ENCODE measurements around the gene INPP5D. TPM values are rescaled to one million over a fixed set of nuclear protein-coding genes. Genes with fewer than 3 reads are reported as not detected.

The INPP5D gene
- total RNA-seq, 1 experiment from 2014 or later, result 0.74 TPM

DNA sequence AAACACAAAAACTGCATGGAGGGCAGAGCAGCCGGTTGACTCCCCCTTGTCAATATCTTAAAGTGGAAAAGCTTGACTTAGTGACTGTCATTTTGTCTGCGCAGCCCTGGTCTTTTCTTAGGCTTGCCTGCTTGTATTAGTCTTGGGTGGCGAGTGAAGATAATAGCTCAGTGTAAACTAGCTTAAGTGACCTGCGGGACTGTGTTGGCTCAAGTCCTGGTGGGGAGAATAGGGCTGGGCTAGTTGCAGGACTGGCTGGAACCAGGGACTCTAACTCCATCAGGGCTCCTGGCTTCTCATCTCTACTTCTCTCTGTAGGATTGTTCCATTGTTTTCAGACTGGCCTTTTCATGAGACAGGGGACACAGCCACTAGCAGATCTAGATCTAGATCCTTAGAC, 183.2 kb downstream of the INPP5D start:
- H4K20me1 ChIP-seq (ENCODE audit: insufficient read depth), result no peaks in the 10 kb centered on the region
- no peaks in the 10 kb centered on the region for H3K79me2 ChIP-seq (ENCODE audit: low read depth)
- DNase-seq, result no peak
- H3K4me1 ChIP-seq (replicated peaks; ENCODE audit: insufficient read depth), result peaks cover 80% of the 10 kb centered on the region
- H3F3A ChIP-seq (ENCODE audit: insufficient read depth, low read depth), result peaks cover 49% of the 10 kb centered on the region
- intact Hi-C loops (cut with micrococcal nuclease; ENCODE audit: unreplicated experiment), result no loop called here
- POLR2A ChIA-PET (ENCODE audit: unreplicated experiment), result interaction anchor here (0.5 to 0.7 kb wide), 4 partner anchors 9 to 374 kb away, joined by 3 to 15 read pairs (median 8); no protein-coding TSS in a partner anchor
- no peak overlapping the region for H3K4me3 ChIP-seq
- no peak overlapping the region; the same call in 1 of the 2 replicates for H2AFZ ChIP-seq
- no peaks in the 10 kb centered on the region for H3K36me3 ChIP-seq (ENCODE audit: low read depth)
- TF ChIP-seq, protein P1, sequence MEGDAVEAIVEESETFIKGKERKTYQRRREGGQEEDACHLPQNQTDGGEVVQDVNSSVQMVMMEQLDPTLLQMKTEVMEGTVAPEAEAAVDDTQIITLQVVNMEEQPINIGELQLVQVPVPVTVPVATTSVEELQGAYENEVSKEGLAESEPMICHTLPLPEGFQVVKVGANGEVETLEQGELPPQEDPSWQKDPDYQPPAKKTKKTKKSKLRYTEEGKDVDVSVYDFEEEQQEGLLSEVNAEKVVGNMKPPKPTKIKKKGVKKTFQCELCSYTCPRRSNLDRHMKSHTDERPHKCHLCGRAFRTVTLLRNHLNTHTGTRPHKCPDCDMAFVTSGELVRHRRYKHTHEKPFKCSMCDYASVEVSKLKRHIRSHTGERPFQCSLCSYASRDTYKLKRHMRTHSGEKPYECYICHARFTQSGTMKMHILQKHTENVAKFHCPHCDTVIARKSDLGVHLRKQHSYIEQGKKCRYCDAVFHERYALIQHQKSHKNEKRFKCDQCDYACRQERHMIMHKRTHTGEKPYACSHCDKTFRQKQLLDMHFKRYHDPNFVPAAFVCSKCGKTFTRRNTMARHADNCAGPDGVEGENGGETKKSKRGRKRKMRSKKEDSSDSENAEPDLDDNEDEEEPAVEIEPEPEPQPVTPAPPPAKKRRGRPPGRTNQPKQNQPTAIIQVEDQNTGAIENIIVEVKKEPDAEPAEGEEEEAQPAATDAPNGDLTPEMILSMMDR (conservative IDR thresholded peaks at IDR 0.05), result no peak
- no peak for TF ChIP-seq EZH2 (IDR thresholded peaks at IDR 0.05; ENCODE audit: low read depth)
- H3K27ac ChIP-seq, result peak overlapping the region; percentile 93
- no peak overlapping the region for H3K4me2 ChIP-seq
- H3K9me2 ChIP-seq (ENCODE audit: insufficient read depth), result no peaks in the 10 kb centered on the region
- no TSS peak for BruUV-seq (replicated peaks)
- CTCF ChIA-PET, result no interaction called here
- no peaks in the 10 kb centered on the region for H3K9me3 ChIP-seq (ENCODE audit: insufficient read depth, low read depth)
- no peaks in the 10 kb centered on the region for H3K27me3 ChIP-seq (ENCODE audit: insufficient read depth, low read depth)

DNA sequence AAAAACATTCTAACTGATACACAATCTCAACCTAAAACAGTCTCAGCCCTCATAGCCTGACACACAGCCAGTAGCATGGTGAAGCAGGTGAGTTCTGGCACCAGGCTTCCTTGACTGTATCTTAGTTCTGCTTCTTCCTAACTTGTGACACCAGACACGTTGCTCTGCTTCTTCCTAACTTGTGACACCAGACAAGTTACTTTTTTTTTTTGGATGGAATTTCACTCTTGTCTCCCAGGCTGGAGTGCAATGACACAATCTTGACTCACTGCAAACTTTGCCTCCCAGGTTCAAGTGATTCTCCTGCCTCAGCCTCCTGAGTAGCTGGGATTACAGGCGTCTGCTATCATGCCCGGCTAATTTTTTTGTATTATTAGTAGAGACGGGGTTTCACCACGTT, 184.7 kb downstream of the INPP5D start:
- peak overlapping the region; percentile 93 for H3K27ac ChIP-seq
- H3K36me3 ChIP-seq (ENCODE audit: low read depth), result no peaks in the 10 kb centered on the region
- peak overlapping the region; percentile 20 for H3K4me2 ChIP-seq
- DNase-seq, result peak; percentile 43 to 91
- ChIA-PET CTCF (interaction anchor here (0.7 to 1.6 kb wide), 2 partner anchors 36 to 370 kb away, joined by 3 to 5 read pairs; no protein-coding TSS in a partner anchor), POLR2A (ENCODE audit: unreplicated experiment) (interaction anchor here (0.5 to 0.7 kb wide), 4 partner anchors 35 to 151 kb away, joined by 3 to 11 read pairs (median 5); no protein-coding TSS in a partner anchor)
- H3K27me3 ChIP-seq (ENCODE audit: insufficient read depth, low read depth), result no peaks in the 10 kb centered on the region
- H2AFZ ChIP-seq, result no peak overlapping the region
- H4K20me1 ChIP-seq (ENCODE audit: insufficient read depth), result no peaks in the 10 kb centered on the region
- H3K4me3 ChIP-seq, result no peak overlapping the region
- H3K9me3 ChIP-seq (ENCODE audit: insufficient read depth, low read depth), result no peaks in the 10 kb centered on the region
- peaks cover 60% of the 10 kb centered on the region for H3F3A ChIP-seq (ENCODE audit: insufficient read depth, low read depth)
- TF ChIP-seq, protein P1 (conservative IDR thresholded peaks at IDR 0.05), result no peak
- TF ChIP-seq EZH2 (IDR thresholded peaks at IDR 0.05; ENCODE audit: low read depth), result no peak
- no peaks in the 10 kb centered on the region for H3K79me2 ChIP-seq (ENCODE audit: low read depth)
- H3K9me2 ChIP-seq (ENCODE audit: insufficient read depth), result no peaks in the 10 kb centered on the region
- BruUV-seq (replicated peaks), result no TSS peak
- H3K4me1 ChIP-seq (replicated peaks; ENCODE audit: insufficient read depth), result peaks cover 90% of the 10 kb centered on the region
- intact Hi-C loops (cut with micrococcal nuclease; ENCODE audit: unreplicated experiment), result no loop called here

DNA sequence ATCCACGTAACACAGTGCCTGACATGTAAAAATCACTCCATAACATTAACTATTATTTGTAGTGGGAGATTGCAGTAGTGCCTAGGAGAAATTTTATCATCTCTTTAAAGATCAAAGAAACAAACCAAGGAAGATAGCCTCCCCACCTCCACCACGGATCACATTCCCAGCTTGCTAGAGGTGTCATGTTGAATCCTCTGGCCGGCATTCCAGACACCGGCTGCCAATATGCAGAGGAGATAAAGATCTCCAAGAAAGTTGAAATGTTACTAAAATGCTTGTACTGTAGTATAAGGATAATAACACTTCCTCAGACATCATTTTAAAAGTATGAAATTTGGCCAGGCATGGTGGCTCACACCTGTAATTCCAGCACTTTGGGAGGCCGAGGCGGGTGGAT, 185.3 kb downstream of the INPP5D start:
- intact Hi-C loops (cut with micrococcal nuclease; ENCODE audit: unreplicated experiment), result no loop called here
- peaks cover 60% of the 10 kb centered on the region for H3F3A ChIP-seq (ENCODE audit: insufficient read depth, low read depth)
- H3K27ac ChIP-seq, result peak overlapping the region; percentile 93
- H3K36me3 ChIP-seq (ENCODE audit: low read depth), result no peaks in the 10 kb centered on the region
- H2AFZ ChIP-seq, result no peak overlapping the region
- H3K4me2 ChIP-seq, result peak overlapping the region; percentile 20
- no peaks in the 10 kb centered on the region for H3K9me3 ChIP-seq (ENCODE audit: insufficient read depth, low read depth)
- peak; percentile 63 to 75 for DNase-seq
- H3K27me3 ChIP-seq (ENCODE audit: insufficient read depth, low read depth), result no peaks in the 10 kb centered on the region
- POLR2A ChIA-PET (ENCODE audit: unreplicated experiment), result interaction anchor here (0.5 to 0.7 kb wide), 2 partner anchors 35 to 111 kb away, joined by 3 to 7 read pairs; no protein-coding TSS in a partner anchor
- CTCF ChIA-PET, result interaction anchor here (1.3 to 1.6 kb wide), 2 partner anchors 37 to 191 kb away, joined by 3 to 5 read pairs; no protein-coding TSS in a partner anchor
- peaks cover 87% of the 10 kb centered on the region for H3K4me1 ChIP-seq (replicated peaks; ENCODE audit: insufficient read depth)
- no peaks in the 10 kb centered on the region for H4K20me1 ChIP-seq (ENCODE audit: insufficient read depth)
- H3K9me2 ChIP-seq (ENCODE audit: insufficient read depth), result no peaks in the 10 kb centered on the region
- no peak overlapping the region for H3K4me3 ChIP-seq
- TF ChIP-seq EZH2 (IDR thresholded peaks at IDR 0.05; ENCODE audit: low read depth), result no peak
- TF ChIP-seq, protein P1 (conservative IDR thresholded peaks at IDR 0.05), result no peak
- no peaks in the 10 kb centered on the region for H3K79me2 ChIP-seq (ENCODE audit: low read depth)
- no TSS peak for BruUV-seq (replicated peaks)

Data from PC-9 (cell line).